B cell (primary cell): ENCODE results near the gene GDF2. TPM values are rescaled to one million over a fixed set of nuclear protein-coding genes. Genes with fewer than 3 reads are reported as not detected.

ENCODE experiments used
- ATAC-seq: fragments of 200-7000 bp; cut with Tn5 transposase; one replicate; pipeline ENCODE4 v1.10.0; 2021; ENCODE audit warnings: low read depth, mild to moderate bottlenecking, moderate number of reproducible peaks, moderate library complexity
- CTCF ChIA-PET: fragments of 350-600 bp; sonication (Branson Sonifier 250); formaldehyde crosslinking; loops from one replicate; lab custom pipeline; 2021; ENCODE audit warnings: antibody characterized with exemption, inconsistent platforms; lab: Charles Lee
- POLR2A ChIA-PET: fragments of 350-600 bp; sonication (Branson Sonifier 250); formaldehyde crosslinking; loops from one replicate; lab custom pipeline; 2021; ENCODE audit warnings: antibody characterized with exemption; lab: Charles Lee
- DNase-seq: peaks from one replicate; pipeline ENCODE4 v3.0.0; 2013
- H2AFZ ChIP-seq: 2 replicates; pipeline ENCODE4 v1.6.1; 2012; ENCODE audit warnings: mild to moderate bottlenecking, low read depth, low read length; ENCODE audit not compliant: insufficient read depth, poor library complexity, severe bottlenecking
- H3K27ac ChIP-seq, 2 donors: 1 replicate in 1 of 2; 2 replicates in 1 of 2; pipeline ENCODE4 v1.5.1; 2012 to 2013; ENCODE audit warnings: low read length in 2 of 2, mild to moderate bottlenecking in 2 of 2, moderate library complexity in 1 of 2
- H3K27me3 ChIP-seq, 4 experiments: fragments of 200-600 bp in 1 of 4; sonication (generic) in 1 of 4; replicated peaks in 1 of 4; 1 replicate in 2 of 4; 2 replicates in 2 of 4; pipeline versions ENCODE4 v1.6.1 to v1.7.0; 2013 to 2016; ENCODE audit warnings: low read length in 3 of 4, mild to moderate bottlenecking in 2 of 4, mixed read lengths in 1 of 4, moderate library complexity in 1 of 4; ENCODE audit not compliant: insufficient read depth in 4 of 4, control insufficient read depth in 3 of 4; ENCODE audit errors: control extremely low read depth in 1 of 4
- H3K36me3 ChIP-seq, 2 experiments: replicated peaks in 1 of 2; 1 replicate in 1 of 2; 2 replicates in 1 of 2; pipeline versions ENCODE4 v1.6.1 to v1.7.1; 2013; ENCODE audit warnings: low read length in 1 of 2; ENCODE audit not compliant: insufficient read depth in 2 of 2, control insufficient read depth in 1 of 2; ENCODE audit errors: control extremely low read depth in 1 of 2, extremely low read depth in 1 of 2
- H3K4me1 ChIP-seq, 2 donors: fragments of 200-600 bp in 1 of 2; sonication (generic) in 1 of 2; 1 replicate in 1 of 2; 2 replicates in 1 of 2; pipeline versions ENCODE4 v1.5.1 to v1.6.1; 2013 to 2017; ENCODE audit warnings: low read length in 2 of 2; ENCODE audit not compliant: control insufficient read depth in 2 of 2, insufficient read depth in 2 of 2
- H3K4me2 ChIP-seq: replicated peaks from 2 replicates; pipeline ENCODE3; 2012; ENCODE audit warnings: mild to moderate bottlenecking, low read depth, low read length; ENCODE audit not compliant: poor library complexity, severe bottlenecking
- H3K4me3 ChIP-seq, 5 experiments: fragments of 200-600 bp in 1 of 5; sonication (generic) in 1 of 5; 1 replicate in 3 of 5; 2 replicates in 2 of 5; pipeline versions ENCODE4 v1.5.1 to v1.7.0; 2011 to 2016; ENCODE audit warnings: low read length in 4 of 5, mild to moderate bottlenecking in 4 of 5, low read depth in 2 of 5, control low read depth in 1 of 5, moderate library complexity in 1 of 5; ENCODE audit not compliant: insufficient read depth in 1 of 5; ENCODE audit errors: control extremely low read depth in 1 of 5, extremely low read depth in 1 of 5
- H3K79me2 ChIP-seq: fragments of 200-600 bp; sonication (generic); one replicate; pipeline ENCODE4 v1.6.0; 2016; ENCODE audit warnings: low read length; ENCODE audit not compliant: control insufficient read depth, insufficient read depth
- H3K9ac ChIP-seq: fragments of 200-600 bp; sonication (generic); 2 replicates; pipeline ENCODE4 v1.6.1; 2017; ENCODE audit warnings: mild to moderate bottlenecking, low read length, moderate library complexity
- H3K9me3 ChIP-seq, 3 donors: one replicate each; pipeline versions ENCODE4 v1.6.1 to v1.7.1; 2013; ENCODE audit warnings: low read length in 2 of 3; ENCODE audit not compliant: control insufficient read depth in 2 of 3, insufficient read depth in 1 of 3; ENCODE audit errors: control extremely low read depth in 1 of 3
- H4K20me1 ChIP-seq: 2 replicates; pipeline ENCODE4 v1.6.0; 2012; ENCODE audit warnings: mild to moderate bottlenecking, low read length; ENCODE audit not compliant: insufficient read depth, control insufficient read depth, poor library complexity, severe bottlenecking
- H3K27ac Mint-ChIP-seq: one replicate; pipeline ENCODE4 v1.8.0; 2021; ENCODE audit warnings: mixed read lengths
- H3K27me3 Mint-ChIP-seq: one replicate; pipeline ENCODE4 v1.8.0; 2021; ENCODE audit warnings: mixed read lengths
- H3K4me1 Mint-ChIP-seq: one replicate; pipeline ENCODE4 v1.8.0; 2021; ENCODE audit warnings: mixed read lengths
- H3K4me3 Mint-ChIP-seq: one replicate; pipeline ENCODE4 v1.8.0; 2021; ENCODE audit warnings: mixed read lengths
- H3K9me3 Mint-ChIP-seq: one replicate; pipeline ENCODE4 v1.8.0; 2022; ENCODE audit warnings: mixed read lengths; ENCODE audit not compliant: insufficient read depth
- EZH2 ChIP-seq: IDR thresholded peaks from 2 replicates; pipeline ENCODE4 v1.6.1; 2012; ENCODE audit warnings: borderline replicate concordance, low read depth, mild to moderate bottlenecking, moderate library complexity, low read length; ENCODE audit not compliant: insufficient read depth, poor library complexity, severe bottlenecking
- WGBS: methylation state at CpG from one replicate; pipeline ENCODE4 v1.1.5; 2013; ENCODE audit warnings: missing lambda C conversion rate; ENCODE audit not compliant: insufficient coverage; 5-methylcytosine and 5-hydroxymethylcytosine counted together
- intact Hi-C: fragments of 100-400 bp; cut with micrococcal nuclease; formaldehyde crosslinking; loops from one replicate; pipeline ENCODE4 v1.10.0; 2022
- polyA plus RNA-seq: library from polyadenylated mRNA; depleted of rRNA; stranded (reverse); fragments of >200 nt; gene quantifications from 2 replicates; pipeline ENCODE4 v1.2.3, GENCODE V29; 2012
- total RNA-seq, 2 donors: library from RNA; stranded (reverse); fragments of 120-200 nt in 1 of 2; gene quantifications; 1 replicate in 1 of 2; 2 replicates in 1 of 2; pipeline versions ENCODE4 v1.2.3 to v1.2.4, GENCODE V29; 2013 to 2022
- TF ChIP-seq, protein P1 (sequence below): fragments of 200-600 bp; IDR thresholded peaks from one replicate; pipeline ENCODE4 v1.8.0; 2022; ENCODE audit warnings: antibody characterized with exemption, mild to moderate bottlenecking

The GDF2 gene
- total and polyA plus RNA-seq, 2 donors (not counting 1 experiment from before 2014, with no cell fraction given), result not detected

DNA sequence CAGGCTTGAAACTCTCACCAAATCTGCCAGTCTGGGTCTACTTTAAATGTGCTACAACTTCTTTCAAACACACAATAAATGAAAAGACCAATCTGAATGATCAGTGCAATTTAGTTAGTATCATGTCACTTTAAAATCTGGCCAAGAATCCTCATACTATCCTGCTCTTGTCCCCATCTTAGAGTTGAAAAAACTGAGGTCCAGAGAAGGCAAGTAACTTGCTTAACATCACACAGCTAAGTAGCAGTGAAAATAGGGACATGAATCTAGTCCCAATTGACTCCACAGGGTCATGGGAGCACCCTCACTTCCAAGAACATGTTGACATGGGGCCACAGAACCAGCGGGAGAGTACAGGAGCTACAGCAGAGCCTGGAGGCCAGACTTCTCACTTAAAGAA is 25.3 kb upstream of the GDF2 start:
- DNase-seq (no peak), ATAC-seq (no peak)
- no peaks in the 10 kb centered on the region for H3K79me2 ChIP-seq
- TF ChIP-seq, protein P1, sequence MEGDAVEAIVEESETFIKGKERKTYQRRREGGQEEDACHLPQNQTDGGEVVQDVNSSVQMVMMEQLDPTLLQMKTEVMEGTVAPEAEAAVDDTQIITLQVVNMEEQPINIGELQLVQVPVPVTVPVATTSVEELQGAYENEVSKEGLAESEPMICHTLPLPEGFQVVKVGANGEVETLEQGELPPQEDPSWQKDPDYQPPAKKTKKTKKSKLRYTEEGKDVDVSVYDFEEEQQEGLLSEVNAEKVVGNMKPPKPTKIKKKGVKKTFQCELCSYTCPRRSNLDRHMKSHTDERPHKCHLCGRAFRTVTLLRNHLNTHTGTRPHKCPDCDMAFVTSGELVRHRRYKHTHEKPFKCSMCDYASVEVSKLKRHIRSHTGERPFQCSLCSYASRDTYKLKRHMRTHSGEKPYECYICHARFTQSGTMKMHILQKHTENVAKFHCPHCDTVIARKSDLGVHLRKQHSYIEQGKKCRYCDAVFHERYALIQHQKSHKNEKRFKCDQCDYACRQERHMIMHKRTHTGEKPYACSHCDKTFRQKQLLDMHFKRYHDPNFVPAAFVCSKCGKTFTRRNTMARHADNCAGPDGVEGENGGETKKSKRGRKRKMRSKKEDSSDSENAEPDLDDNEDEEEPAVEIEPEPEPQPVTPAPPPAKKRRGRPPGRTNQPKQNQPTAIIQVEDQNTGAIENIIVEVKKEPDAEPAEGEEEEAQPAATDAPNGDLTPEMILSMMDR, result no peak
- TF ChIP-seq EZH2, result no peak
- no peak overlapping the region for H3K4me3 ChIP-seq
- intact Hi-C loops, result no loop called here
- ChIA-PET CTCF (interaction anchor here (2.5 kb wide), 1 partner anchor 15 kb away, joined by 6 read pairs; no protein-coding TSS in a partner anchor), POLR2A (no interaction called here)
- H3K4me3 Mint-ChIP-seq, result no peak overlapping the region
- H3K4me1 ChIP-seq, result peaks cover 0 to 6% of the 10 kb centered on the region in 2 donors
- peaks cover 3% of the 10 kb centered on the region for H3K4me1 Mint-ChIP-seq
- 93% methylated on average over 1 of the region's 1 CpG for WGBS
- H3K27ac ChIP-seq, result no peak overlapping the region
- peaks cover 46% of the 10 kb centered on the region for H3K27me3 Mint-ChIP-seq
- H3K9me3 Mint-ChIP-seq, result no peaks in the 10 kb centered on the region
- no peaks in the 10 kb centered on the region for H3K9me3 ChIP-seq
- H3K9ac ChIP-seq, result no peak overlapping the region
- no peak overlapping the region for H3K4me2 ChIP-seq
- peaks cover 0 to 23% (median 9%) of the 10 kb centered on the region in 4 experiments for H3K27me3 ChIP-seq
- H3K27ac Mint-ChIP-seq, result no peak overlapping the region
- no peaks in the 10 kb centered on the region for H3K36me3 ChIP-seq
- H4K20me1 ChIP-seq, result no peaks in the 10 kb centered on the region
- no peak overlapping the region for H2AFZ ChIP-seq

DNA sequence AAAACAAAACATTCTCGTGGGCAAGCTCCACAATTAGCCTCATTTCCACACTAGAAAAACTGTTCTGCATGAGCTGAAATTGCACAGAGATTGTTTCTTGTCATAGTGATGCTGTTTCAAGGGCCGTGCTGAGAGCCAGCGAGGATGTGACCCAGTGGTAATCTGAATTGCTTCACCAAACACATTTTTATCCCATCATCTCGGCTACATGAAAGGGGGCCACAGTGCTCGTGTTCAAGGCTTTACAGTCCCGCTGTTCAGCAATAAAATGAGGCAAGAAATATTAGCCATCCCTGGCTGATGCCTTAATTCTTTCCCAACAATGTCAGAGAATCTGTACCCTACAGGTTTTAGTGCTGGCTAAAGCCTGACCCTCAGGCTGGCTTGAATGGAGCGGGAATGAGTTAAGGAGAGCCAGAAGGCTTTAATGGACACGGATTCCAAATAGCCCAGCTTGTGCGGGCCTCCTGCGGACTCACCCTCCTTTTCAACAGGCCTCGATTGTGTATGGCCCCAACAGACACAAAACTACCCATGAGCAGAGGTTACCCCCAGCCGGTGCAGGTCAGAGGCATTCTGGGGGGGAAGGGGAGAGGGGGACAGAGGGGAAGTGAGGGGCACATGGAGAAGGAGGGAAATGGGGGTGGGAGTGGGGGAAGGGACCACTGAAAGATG is 24.3 kb upstream of the GDF2 start:
- WGBS, result 89% methylated on average over 4 of the region's 12 CpGs
- H3K79me2 ChIP-seq, result no peaks in the 10 kb centered on the region
- no peaks in the 10 kb centered on the region for H3K36me3 ChIP-seq
- intact Hi-C loops, result no loop called here
- peaks cover 0 to 6% of the 10 kb centered on the region in 2 donors for H3K4me1 ChIP-seq
- no peak overlapping the region for H3K4me2 ChIP-seq
- no peaks in the 10 kb centered on the region for H4K20me1 ChIP-seq
- H3K27ac ChIP-seq, result no peak overlapping the region
- H3K4me3 ChIP-seq, result no peak overlapping the region
- TF ChIP-seq EZH2, result no peak
- TF ChIP-seq, protein P1, result no peak
- DNase-seq (no peak), ATAC-seq (no peak)
- Mint-ChIP-seq H3K4me1 (peaks cover 3% of the 10 kb centered on the region), H3K27ac (no peak overlapping the region), H3K9me3 (no peaks in the 10 kb centered on the region), H3K27me3 (peaks cover 53% of the 10 kb centered on the region), H3K4me3 (no peak overlapping the region)
- H2AFZ ChIP-seq, result no peak overlapping the region
- peaks cover 0 to 25% (median 9%) of the 10 kb centered on the region in 4 experiments for H3K27me3 ChIP-seq
- H3K9ac ChIP-seq, result no peak overlapping the region
- H3K9me3 ChIP-seq, result no peaks in the 10 kb centered on the region
- ChIA-PET POLR2A (no interaction called here), CTCF (interaction anchor here (2.5 kb wide), 1 partner anchor 14 kb away, joined by 6 read pairs; no protein-coding TSS in a partner anchor)
